ENCODE results near the gene ZNF362.

- TF ChIP-seq POLR2A (IDR thresholded peaks at IDR 0.05) (no peak), CTCF (IDR thresholded peaks at IDR 0.05) (no peak), POLR2AphosphoS5 (IDR thresholded peaks at IDR 0.05; ENCODE audit: insufficient read depth in 1 of 2, low read depth in 1 of 2) (peak in 1 of 2 donors; percentile 11)
These were observed 50.6 kb downstream of the ZNF362 start for GRCh38 chr1:33306653-33307493.
